ENCODE results near the gene ODAD3.
"Not testable (repeated sequence)": the region's sequence is repeated elsewhere in the genome, so short reads cannot be mapped to it uniquely, and the experiment has no call there.

ODAD3 gene

DNA sequence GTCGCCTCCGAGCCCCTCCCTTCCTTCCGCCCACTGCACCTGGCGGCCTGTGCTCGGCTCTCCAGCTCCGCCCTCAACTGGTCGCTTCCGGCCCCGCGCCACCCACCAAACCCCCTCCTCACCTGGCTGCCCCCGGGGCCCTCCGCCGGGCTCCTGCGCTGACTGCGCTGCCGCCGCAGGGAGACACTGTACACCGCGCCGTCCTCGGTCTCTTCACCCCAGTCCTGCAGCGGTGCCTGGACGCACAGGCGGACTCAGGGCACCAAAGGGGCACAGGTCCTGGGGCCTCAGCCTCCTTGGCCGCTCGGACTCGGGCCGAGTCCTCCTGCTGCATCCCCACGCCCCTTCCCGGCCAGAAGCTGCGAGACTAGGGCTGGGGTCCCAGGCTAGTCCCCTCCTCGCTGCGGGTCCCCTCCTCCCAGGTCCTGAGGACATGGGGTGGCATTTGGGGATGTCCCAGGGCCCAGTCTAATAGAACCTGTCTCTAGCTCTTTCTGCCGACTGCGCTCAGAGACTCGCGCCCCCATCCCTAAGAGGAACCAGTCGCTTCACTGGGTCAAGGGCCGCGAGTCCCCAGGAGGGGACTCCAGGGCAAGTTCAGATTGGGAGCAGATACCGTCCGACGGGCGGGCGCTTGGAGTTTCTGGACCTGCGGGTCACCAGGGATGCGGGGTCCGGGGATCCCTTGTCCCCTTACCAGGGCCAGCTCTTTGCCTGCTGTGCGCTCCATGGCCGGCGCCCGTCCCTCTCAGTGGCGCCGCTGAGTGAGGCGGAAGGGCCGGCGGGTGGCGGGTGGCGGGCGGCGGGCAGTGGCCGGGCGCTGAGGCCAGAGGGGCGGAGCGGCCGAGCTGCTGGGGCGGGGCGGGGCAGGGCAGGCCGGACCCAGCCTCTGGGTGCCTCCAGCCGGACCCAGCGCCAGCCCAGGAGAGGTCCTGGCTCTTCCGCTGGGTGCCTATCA is 16.1 kb downstream of the ODAD3 start, which contains the start of gene RGL3:
Gene RGL3, minus strand, starts transcription at position 766 of the 958 bp plus-strand sequence. Its CDS starts 36 bp downstream, at position 730.
- DNase-seq = peak; percentile 40
- in situ Hi-C loops (cut with HindIII; ENCODE audit: low pct_ligation_motif_present, low pct_unique_long_range_greater_than_20kb, low sequenced_read_pairs) = no loop called here

DNA sequence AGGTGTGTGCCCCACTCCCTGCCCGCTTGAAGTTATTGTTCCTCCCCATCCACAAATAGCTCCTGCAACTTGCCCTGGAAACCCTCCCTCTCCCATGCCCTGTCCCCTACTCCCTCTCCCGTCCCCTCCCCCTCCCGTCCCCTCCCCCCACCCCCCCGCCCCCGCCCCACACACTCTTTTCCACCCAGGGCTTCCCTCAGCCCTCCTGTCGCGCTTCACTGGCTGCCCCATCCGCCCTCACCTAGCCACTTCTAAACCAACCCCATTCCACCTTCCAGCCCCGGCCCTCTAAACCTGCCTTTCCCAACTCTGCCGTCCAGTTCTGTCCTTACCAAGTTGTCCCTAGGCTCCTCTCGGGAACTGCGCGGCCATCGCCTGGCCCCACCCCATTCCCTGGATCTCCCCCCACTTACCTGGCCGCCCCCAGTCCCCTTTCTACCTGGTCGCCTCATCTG is 16.8 kb downstream of the ODAD3 start:
- in situ Hi-C loops (cut with HindIII; ENCODE audit: low pct_ligation_motif_present, low pct_unique_long_range_greater_than_20kb, low sequenced_read_pairs) = no loop called here
- DNase-seq = no peak

DNA sequence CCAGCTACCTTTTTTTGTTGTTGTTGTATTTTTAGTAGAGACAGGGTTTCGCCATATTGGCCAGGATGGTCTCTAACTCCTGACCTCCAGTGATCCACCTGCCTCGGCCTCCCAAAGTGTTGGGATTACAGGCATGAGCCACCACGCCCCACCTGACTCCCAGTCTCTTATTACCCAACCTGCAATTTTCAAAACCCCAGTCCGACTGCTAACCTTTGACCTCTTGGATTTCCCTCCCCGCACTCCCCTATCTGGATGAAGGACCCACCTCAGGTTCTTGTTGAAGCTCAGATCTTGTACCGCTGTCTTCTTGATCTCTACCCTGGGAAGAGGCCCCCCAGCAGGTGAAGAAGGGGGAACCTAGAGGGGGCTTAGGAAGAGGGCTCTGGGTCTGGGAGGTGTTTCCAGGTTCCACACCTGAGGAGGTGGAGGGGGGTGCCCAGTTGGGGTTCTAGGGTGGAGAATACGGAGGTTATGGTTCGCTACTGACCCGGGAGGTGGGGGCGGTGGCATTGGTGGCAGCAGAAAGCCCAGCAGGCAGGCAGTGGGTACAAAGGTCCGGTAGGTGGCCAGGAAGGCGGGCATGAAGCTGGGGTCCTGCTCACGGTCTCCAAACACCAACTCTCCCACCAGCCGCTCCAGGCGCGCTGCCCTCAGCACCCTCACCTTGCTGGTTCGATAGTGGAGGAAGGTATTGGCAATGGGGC is 18.4 kb downstream of the ODAD3 start:
- DNase-seq = no peak
- in situ Hi-C loops (cut with HindIII; ENCODE audit: low pct_ligation_motif_present, low pct_unique_long_range_greater_than_20kb, low sequenced_read_pairs) = no loop called here

DNA sequence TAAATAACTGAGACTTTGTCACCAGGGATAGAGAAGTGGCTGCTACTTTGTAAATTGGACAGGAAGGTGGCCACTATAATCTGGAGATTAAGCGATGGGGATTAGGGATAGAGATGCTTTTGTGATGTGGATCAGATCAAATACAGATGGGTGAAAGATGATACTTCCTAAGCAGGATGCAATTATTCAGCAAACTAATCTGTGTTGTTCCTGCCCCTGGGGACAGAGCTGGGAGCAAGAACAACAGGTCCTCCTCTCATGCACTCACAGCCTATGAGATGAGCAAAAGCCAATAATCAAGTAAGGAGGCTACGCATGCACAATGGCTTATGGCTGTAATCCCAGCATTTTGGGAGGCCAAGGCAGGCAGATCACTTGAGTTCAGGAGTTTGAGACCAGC is 20.4 kb downstream of the ODAD3 start:
- DNase-seq = no peak
- in situ Hi-C loops (cut with HindIII; ENCODE audit: low pct_ligation_motif_present, low pct_unique_long_range_greater_than_20kb, low sequenced_read_pairs) = no loop called here

DNA sequence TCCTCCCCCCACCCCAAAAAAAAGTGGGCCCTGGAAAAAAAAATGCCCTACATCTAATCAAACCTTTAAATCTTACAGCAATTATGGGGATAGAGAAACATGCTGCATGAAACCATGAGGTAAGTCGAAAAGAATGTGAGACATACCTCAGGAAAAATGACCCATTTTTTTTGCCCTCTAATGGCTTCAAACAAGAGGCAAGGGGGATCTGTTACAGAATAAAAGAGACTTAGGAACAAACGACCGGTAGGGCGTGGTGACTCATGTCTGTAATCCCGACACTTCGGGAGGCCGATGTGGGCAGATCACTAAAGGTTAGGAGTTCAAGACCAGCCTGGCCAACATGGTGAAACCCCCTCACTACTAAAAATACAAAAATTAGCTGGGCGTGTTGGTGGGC is 24.2 kb downstream of the ODAD3 start:
- in situ Hi-C loops (cut with HindIII; ENCODE audit: low pct_ligation_motif_present, low pct_unique_long_range_greater_than_20kb, low sequenced_read_pairs) = no loop called here
- DNase-seq = peak; percentile 15

DNA sequence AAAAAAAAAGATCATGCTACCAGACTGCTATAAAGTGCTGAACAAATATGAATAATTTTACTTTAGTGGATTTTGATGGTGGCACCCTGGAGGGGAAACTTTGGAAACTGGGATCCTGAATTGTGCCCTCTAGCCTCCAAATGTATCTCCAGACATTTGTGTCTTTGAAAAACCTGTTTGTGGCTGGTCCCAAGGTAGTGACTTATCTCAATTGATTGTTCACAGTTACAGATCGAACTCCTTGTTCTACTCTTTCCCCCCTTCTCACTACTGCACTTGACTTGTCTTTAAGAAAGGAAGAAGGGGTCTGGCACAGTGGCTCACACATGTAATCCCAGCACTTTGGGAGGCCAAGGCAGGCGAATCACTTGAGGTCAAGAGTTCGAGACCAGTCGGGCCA is 26.3 kb downstream of the ODAD3 start:
- in situ Hi-C loops (cut with HindIII; ENCODE audit: low pct_ligation_motif_present, low pct_unique_long_range_greater_than_20kb, low sequenced_read_pairs) = no loop called here
- no peak for DNase-seq

DNA sequence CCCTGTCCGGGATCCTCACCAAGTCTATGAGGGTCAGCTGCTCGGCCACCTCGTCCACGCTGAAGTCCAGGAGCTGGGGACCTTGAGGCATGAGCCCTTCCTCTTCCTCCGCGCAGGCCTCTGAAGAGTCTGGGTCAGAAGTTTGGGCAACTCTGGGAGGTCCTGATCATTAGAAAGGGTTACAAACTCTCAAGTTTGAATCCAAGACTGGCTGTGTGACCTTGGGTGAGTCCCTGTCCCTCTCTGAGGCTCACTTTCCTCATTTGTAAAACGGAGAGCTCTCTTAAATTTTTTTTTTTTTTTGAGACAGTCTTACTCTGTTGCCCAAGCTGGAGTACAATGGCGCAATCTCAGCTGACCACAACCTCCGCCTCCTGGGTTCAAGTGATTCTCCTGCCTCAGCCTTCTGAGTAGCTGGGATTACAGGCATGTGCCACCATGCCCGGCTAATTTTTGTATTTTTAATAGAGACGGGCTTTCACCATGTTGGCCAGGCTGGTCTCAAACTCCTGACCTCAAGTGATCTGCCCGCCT is 28.2 kb downstream of the ODAD3 start:
- DNase-seq; in situ Hi-C loops (cut with HindIII; ENCODE audit: low pct_ligation_motif_present, low pct_unique_long_range_greater_than_20kb, low sequenced_read_pairs): not testable (repeated sequence)

DNA sequence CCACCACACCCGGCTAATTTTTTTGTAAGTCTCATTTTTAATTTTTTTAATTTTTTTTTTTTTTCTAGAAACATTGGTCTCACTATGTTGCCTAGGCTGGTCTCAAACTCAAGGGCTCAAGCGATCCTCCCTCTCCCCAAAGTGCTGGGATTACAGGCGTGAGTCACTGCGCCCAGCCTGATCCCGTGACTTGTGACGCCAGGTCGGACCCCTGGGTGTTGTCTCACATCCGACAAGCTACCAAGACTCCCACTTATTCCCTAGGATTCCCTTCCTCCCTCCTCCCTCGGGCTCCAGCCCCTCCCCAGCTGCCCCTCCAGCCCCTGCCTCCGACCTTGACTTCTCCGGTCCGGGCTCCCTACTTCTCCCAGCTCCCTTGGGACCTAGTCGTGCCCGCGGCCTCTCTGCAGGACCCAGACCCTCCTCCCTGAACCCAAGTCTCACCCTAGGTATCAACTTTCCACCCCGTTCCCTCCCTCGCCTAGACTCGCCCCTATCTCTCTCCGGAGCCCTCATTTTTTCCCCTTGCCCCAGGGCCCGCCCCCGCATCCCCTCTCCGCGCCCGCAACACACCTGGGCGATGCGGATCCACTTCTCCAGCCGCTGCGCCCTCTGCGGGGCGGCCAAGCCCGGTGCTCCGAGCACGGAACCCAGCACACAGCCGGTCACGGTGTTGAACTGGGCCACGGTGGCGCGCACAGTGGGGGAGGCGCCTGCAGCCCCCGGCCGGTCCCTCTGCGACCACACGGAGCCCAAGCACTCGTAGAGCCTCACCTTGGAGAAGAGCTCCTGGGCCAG is 28.9 kb downstream of the ODAD3 start:
- no peak for DNase-seq
- in situ Hi-C loops (cut with HindIII; ENCODE audit: low pct_ligation_motif_present, low pct_unique_long_range_greater_than_20kb, low sequenced_read_pairs) = no loop called here

DNA sequence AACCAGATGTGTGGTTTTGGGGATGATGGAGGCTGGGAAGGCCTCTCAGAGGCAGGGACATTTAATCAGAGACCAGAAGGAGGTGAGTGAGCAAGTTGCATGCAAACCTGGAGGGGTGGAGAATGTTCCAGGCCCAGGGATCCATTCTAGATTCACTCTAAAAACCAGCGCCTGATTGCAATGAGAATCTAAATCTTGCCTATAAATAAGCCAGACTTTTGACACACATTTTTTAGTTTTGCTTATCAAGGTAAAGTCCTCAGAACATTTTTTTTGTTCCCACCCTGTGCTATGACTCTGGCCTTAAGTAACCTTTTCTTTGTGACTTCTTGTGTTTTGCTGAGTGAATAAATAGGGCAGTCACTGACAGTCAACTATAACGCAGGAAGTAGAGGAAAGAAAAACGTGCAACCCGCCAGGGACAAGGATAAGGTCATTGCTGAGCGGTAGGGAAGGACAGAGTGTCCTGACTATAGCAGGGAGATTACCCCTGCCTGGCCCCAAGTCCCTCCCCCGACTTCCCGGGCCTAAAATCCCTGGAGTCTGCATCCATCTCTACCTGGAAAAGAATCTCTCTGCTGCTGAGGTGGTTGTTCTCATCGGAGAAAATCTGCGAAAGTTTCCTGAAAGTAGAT is 30.2 kb downstream of the ODAD3 start:
- DNase-seq = no peak
- in situ Hi-C loops (cut with HindIII; ENCODE audit: low pct_ligation_motif_present, low pct_unique_long_range_greater_than_20kb, low sequenced_read_pairs) = no loop called here

DNA sequence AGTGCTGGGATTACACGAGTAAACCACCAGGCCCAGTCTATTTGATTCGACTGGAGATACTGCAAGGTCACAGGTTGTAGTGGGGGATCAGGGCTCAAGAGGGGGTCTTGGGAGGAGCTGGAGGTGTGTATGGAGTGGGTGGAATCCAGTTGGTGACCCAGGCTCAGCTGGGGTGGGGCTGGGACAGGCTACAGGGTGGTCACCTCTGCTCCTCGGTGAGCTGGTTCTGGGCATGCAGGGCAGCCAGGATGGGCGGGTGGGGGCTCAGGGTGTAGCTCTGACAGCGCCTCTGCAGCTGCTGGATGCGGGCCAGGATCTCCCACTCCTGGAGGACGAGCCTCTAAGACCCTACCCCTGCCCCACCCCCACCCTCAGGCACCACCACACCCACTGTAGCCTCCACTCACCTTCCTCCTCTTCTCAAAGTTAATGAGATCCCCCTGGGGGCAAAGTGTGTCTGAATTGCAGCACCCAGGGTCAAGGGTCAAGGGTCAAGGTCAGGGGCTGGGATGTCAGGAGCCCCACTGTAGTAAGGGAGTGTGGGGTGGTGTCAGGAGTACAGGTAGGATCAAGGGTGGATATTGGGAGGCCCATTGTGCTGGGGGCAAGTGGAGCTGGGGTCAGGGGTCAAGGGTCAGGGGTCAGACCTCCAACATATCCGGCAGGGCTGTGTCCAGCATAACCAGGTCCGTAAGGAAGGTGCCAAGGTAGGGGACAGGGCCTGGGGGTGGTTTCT is 32.9 kb downstream of the ODAD3 start:
- in situ Hi-C loops (cut with HindIII; ENCODE audit: low pct_ligation_motif_present, low pct_unique_long_range_greater_than_20kb, low sequenced_read_pairs) = no loop called here

DNA sequence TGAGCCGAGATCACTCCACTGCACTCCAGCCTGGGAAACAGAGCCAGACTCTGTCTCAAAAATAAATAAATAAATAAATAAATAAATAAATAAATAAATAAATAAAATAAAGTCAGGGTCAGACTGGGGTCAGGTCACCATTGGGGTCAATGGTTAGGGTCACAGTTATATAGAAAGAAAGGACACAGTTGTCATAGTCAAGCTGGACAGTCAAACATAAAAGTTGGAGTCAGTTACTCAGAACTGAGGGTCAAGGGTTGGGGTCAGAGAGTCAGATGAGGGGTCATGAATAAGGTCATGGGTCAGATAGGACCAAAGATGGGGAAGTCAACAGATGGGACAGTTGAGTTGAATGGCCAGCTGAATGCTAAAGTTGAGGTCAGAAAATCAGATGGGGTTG is 34.1 kb downstream of the ODAD3 start:
- in situ Hi-C loops (cut with HindIII; ENCODE audit: low pct_ligation_motif_present, low pct_unique_long_range_greater_than_20kb, low sequenced_read_pairs) = no loop called here
- no peak for DNase-seq

More for the DNA sequence above, 32.9 kb downstream of the ODAD3 start:
- no peak for DNase-seq

DNA sequence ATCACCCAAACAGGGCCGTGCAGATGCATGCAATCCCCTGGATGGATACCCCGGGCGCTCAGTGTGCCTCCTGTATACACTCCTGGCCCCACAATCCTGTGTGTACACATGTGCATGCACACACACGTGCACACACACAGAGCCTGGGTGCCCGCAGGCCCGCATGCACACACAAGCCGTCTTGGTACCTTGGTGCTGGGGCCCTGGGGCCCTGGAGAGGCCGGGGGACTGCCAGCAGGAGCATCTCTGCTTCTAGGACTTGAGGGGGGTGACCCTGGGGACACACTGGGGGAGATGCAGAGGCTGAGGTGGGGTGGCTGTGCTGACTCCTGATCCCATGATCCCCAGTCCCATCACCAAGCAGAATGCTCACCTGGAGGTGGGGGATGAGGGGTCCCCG is 35.3 kb downstream of the ODAD3 start:
- DNase-seq = no peak
- in situ Hi-C loops (cut with HindIII; ENCODE audit: low pct_ligation_motif_present, low pct_unique_long_range_greater_than_20kb, low sequenced_read_pairs) = no loop called here

DNA sequence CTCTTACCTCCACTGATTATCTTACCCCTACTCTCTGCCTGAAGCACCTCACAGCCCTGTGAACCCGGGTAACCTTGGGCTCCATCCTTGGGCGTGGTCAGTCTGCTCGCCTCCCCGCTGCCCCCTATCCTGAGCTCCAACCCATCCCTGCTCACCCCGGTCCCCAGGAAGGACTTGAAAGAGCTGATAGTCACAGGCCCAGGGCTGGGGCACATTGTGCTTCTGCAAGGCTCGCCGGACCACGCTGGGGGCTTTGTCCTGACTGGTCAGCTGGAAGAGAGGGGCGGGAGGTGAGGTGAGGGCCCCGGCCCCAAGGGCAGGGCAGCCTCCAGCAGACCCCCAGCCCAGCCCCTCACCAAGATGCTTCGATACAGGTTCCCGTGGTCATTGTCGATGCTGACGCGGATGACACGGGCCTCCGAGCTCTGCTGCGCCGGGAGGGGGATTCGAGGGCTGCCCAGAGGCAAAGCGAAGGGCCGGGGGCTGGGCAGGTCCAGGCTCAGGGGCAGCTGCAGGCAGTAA is 37.8 kb downstream of the ODAD3 start:
- no peak for DNase-seq
- in situ Hi-C loops (cut with HindIII; ENCODE audit: low pct_ligation_motif_present, low pct_unique_long_range_greater_than_20kb, low sequenced_read_pairs) = no loop called here

DNA sequence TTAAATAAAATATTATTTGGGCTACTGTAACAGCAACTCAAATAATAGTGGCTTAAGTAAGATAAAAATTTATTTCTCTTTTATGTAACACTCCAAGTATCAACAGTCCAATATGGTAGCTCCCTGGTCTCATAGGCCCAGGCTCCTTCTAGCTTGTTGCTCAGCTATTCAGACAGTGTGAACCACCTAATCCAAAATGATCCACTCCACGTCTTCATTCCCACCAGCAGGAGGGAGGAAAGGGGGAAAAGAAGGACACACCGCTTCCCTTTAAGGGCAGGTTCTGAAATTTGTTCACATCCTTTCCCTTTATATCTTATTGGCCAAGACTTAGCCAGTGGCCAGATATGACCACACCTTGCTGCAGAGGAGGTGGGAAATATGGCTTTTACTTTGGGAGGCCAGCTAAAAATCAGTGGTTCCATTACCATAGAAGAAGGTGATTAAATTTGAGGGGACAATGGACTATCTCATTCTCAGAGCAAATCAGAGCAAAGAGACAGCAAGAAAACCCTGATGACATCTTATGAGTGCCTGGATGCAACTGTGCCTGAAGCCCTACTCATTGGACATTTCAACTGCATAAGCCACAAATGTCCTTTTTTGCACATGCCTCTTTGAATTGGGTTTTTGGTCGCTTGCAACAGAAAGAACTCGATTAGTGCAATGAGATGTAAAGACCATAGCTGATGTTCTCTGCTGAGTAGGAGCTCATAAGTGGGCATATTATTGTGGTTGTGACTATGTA is 43.8 kb downstream of the ODAD3 start:
- DNase-seq = no peak
- in situ Hi-C loops (cut with HindIII; ENCODE audit: low pct_ligation_motif_present, low pct_unique_long_range_greater_than_20kb, low sequenced_read_pairs) = no loop called here

DNA sequence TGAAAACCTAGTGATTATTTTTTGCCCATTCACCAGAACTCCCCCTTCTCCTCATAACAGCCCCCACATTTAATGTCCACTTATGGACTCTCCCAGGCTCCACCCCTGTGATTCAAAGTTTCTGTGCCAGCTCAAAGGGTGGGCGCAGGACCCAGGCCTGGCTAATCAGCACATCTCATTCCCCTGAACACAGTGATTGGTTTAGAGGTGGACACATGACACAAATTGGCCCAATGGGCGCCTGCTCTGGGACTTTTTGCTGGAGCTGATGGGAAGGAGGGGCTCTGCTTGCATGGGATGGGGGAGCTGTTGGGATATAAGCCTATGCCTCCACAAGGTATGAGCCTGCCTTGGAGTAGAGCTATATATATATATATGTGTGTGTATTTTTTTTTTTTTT is 44.6 kb downstream of the ODAD3 start:
- in situ Hi-C loops (cut with HindIII; ENCODE audit: low pct_ligation_motif_present, low pct_unique_long_range_greater_than_20kb, low sequenced_read_pairs) = no loop called here

DNA sequence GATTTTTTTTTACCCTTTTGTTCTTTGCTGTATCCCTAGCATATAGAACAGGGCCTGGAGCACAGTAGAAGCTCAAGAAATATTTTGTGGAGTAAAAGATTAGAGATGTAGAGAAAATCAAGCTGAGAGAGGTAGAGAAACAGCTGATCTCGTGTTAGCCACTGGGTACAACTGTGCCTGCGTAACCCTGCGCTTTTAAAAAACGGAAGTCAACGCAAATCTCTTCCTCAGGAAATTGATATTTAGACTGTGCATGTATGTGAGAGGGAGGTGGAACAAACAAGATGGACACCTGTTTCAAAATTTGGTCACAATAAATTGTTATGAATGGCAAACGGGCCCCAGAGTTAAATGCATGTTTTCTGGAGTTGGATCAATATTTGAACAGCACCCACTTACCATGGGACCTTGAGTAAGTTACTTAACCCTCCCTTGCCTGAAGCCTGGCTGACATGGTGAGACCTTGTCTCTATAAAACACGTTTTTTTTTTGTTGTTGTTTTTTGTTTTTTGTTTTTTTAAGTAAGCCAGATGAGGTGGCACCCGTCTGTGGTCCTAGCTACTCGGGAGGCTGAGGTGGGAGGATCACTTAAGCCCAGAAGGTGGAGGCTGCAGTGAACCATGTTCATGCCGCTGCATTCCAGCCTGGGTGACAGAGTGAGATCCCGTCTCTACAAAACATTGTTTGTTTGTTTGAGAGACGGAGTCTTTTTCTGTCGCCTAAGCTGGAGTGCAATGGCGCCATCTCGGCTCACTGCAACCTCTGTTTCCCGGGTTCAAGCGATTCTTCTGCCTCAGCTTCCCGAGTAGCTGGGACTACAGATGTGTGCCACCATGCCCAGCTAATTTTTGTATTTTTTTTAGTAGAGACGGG is 47.5 kb downstream of the ODAD3 start:
- in situ Hi-C loops (cut with HindIII; ENCODE audit: low pct_ligation_motif_present, low pct_unique_long_range_greater_than_20kb, low sequenced_read_pairs) = no loop called here
- no peak for DNase-seq

More for the DNA sequence above, 44.6 kb downstream of the ODAD3 start:
- no peak for DNase-seq
